SK-N-MC (cell line): ENCODE results near the gene SLCO3A1.

Source experiments
- DNase-seq: peaks from one replicate; pipeline ENCODE4 v3.0.0-alpha.2; 2011; ENCODE audit warnings: low read depth, low spot score
- H3K27ac ChIP-seq: fragments of 200-600 bp; sonication (generic); 2 replicates; pipeline ENCODE4 v1.5.1; 2016; ENCODE audit warnings: mixed run types
- H3K36me3 ChIP-seq: fragments of 200-600 bp; sonication (generic); 2 replicates; pipeline ENCODE4 v1.6.1; 2017; ENCODE audit warnings: antibody characterized with exemption, low read length, mixed read lengths; ENCODE audit not compliant: insufficient read depth
- H3K4me3 ChIP-seq: fragments of 200-600 bp; sonication (generic); 2 replicates; pipeline ENCODE4 v1.5.1; 2016
- H3K9ac ChIP-seq: fragments of 200-600 bp; sonication (generic); 2 replicates; pipeline ENCODE4 v1.8.0; 2017; ENCODE audit warnings: mixed run types, mixed read lengths; ENCODE audit not compliant: insufficient read length
- H3K9me3 ChIP-seq: fragments of 200-600 bp; sonication (generic); 2 replicates; pipeline ENCODE4 v1.6.1; 2017; ENCODE audit warnings: low read depth, mild to moderate bottlenecking, antibody characterized with exemption, low read length, moderate library complexity, mixed read lengths
- EZH2 ChIP-seq: fragments of 200-600 bp; sonication (generic); IDR thresholded peaks from one replicate; pipeline ENCODE4 v1.6.1; 2017; ENCODE audit warnings: antibody characterized with exemption
- FOXP2 ChIP-seq: optimal IDR thresholded peaks from 2 replicates; pipeline ENCODE3; 2011; ENCODE audit warnings: mild to moderate bottlenecking, moderate library complexity; ENCODE audit not compliant: insufficient read depth; ENCODE audit errors: extremely low read length, control extremely low read depth
- POLR2AphosphoS5 ChIP-seq: IDR thresholded peaks from 2 replicates; pipeline ENCODE4 v1.6.1; 2012; ENCODE audit warnings: mild to moderate bottlenecking, low read depth, low read length, borderline replicate concordance

Gene SLCO3A1

DNA sequence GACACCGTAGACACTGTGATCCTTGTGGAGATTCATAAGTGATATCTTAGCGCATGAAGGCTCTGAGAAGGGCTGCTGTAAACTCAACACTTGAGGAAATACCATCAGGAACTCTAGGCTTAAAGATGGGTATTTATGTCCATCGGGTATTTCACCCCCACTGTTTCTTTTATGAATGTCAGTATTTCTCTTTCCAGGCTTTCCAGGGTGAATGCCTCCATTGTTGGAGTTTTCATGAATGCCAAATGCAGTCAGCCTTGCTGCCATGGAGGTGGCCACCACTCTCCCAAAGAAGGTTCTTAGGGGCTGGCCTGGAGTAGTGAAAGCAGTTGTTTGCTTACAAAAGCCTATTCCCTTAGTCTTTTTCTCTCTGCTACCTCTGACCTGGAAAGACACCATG is 259.2 kb downstream of the SLCO3A1 start:
- TF ChIP-seq POLR2AphosphoS5 (no peak), FOXP2 (no peak), EZH2 (no peak)
- H3K4me3 ChIP-seq = no peak overlapping the region
- DNase-seq = no peak
- H3K27ac ChIP-seq = no peak overlapping the region
- no peaks in the 10 kb centered on the region for H3K9me3 ChIP-seq
- no peak overlapping the region for H3K9ac ChIP-seq
- no peaks in the 10 kb centered on the region for H3K36me3 ChIP-seq

DNA sequence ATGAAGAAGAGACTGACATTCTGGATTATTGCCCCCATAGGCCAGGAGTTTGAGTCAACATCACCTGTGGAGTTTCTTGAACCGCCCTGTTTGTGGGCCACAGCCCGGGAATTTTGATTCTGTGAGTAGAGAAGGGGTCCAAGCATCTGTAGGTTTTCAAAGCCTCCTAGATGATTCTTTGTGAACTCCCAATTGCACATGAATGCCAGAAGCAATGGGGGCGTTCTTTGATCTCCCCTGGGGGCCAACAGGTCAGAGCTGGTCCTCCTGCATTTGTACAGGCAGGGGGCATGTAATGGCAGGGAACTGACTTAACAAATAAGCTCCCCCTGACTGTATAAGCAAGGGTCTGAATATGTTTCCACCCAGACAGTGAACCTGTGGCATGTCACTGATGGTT is 260.3 kb downstream of the SLCO3A1 start:
- Histone ChIP-seq H3K4me3 (no peak overlapping the region), H3K27ac (no peak overlapping the region), H3K9ac (no peak overlapping the region), H3K36me3 (no peaks in the 10 kb centered on the region), H3K9me3 (no peaks in the 10 kb centered on the region)
- TF ChIP-seq FOXP2 (no peak), EZH2 (no peak), POLR2AphosphoS5 (no peak)
- no peak for DNase-seq

DNA sequence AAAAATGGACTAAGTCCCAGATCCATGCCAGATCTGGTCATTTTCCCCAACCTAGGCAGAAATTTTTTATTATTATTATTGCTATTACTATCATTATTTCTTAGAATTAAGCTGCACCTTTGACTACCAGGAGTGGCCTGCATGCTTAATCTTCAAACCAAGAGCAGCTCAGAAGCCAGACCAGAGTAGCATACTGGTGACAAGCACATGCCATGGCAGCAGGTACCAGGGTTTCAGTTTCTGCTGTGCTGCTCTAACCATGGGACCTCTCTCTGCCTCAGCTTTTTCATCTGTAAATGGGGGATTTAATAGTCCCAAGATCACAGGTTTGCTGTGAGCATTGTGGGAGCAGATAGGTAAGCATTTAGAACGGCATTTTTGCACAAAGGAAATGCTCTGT is 262.3 kb downstream of the SLCO3A1 start:
- TF ChIP-seq FOXP2 (no peak), EZH2 (no peak), POLR2AphosphoS5 (no peak)
- Histone ChIP-seq H3K4me3 (no peak overlapping the region), H3K36me3 (no peaks in the 10 kb centered on the region), H3K27ac (no peak overlapping the region), H3K9ac (no peak overlapping the region), H3K9me3 (no peaks in the 10 kb centered on the region)
- DNase-seq = no peak

DNA sequence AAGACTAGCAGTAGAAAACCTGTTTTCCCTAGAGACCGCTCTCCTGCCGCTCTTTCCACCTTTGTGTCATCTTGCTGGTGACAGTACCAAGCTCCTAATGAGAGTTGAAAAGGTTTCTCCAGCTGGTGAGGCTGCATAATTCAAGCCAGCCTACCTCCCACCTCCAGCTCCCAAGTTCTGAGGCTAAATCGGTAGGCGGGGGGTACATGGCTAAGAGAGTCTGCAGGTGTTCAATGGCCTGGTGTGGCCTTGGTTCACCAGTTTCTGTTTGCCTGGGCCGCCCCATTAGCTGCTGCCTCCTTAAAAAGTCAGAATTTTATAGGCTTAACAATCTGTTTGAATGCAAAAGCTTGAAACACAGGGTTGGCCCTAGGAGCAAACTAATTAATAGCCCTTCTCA is 262.8 kb downstream of the SLCO3A1 start:
- no peak overlapping the region for H3K4me3 ChIP-seq
- H3K36me3 ChIP-seq = no peaks in the 10 kb centered on the region
- no peaks in the 10 kb centered on the region for H3K9me3 ChIP-seq
- no peak for DNase-seq
- H3K9ac ChIP-seq = no peak overlapping the region
- H3K27ac ChIP-seq = no peak overlapping the region
- TF ChIP-seq POLR2AphosphoS5 (no peak), FOXP2 (no peak), EZH2 (no peak)

DNA sequence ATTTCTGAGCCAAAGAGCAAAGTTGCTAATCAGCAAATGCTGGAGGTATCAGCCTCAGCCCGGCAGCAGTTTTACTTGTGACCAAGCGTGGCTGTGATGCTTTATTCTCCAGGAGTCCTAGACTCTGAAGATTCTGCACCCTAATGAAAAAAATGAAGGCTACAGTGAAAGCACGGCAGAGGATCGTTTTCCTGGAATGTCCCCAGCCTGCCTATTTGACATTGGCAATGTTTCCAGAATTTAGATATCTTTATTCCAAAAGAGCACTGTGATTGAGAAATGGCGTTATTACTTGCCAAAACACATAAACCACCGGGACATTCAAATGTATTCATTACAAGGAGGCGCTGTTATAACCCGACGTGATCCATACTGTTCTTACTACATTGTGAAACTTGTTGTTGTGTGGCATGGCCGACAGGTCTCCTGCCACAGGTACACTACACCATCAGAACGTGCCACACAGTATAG is 263.8 kb downstream of the SLCO3A1 start:
- DNase-seq = no peak
- no peak overlapping the region for H3K9ac ChIP-seq
- H3K27ac ChIP-seq = no peak overlapping the region
- TF ChIP-seq POLR2AphosphoS5 (no peak), FOXP2 (no peak), EZH2 (no peak)
- no peaks in the 10 kb centered on the region for H3K9me3 ChIP-seq
- no peak overlapping the region for H3K4me3 ChIP-seq
- no peaks in the 10 kb centered on the region for H3K36me3 ChIP-seq

DNA sequence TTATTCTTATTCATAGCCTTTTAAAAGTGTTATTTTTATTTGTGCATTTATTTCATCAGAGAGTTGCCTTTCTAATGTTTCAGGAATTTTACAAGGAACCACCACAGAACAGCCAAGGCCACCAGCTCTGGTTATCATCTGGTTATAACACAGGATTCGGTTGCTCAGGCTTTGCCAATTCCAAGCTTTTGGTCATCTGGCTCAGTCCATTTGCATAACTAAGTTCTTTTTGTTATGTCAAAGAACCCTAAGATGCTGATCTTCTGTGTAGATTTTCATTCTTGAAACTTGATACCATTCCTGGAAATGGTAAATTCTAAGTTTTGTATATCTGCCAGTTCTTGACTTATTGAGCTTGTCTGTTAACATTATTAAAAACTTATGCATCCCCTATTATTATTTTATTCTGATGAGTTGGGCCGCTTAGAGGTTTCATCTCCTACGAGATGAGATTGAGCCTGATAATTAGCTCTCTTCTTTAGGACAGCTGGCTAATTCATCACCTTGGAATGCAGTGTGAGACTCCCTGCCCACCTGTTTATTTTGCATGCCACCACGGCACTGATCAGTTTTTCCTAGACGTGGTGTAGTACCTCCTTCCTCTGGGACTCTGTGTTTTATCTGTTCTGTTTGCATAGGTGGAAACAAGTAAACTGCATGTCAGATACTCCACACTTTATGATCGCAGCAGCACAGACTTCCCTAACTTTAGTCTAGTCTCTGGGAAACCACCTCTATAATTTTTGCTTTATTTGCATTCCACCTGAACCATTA is 264.8 kb downstream of the SLCO3A1 start:
- no peak overlapping the region for H3K9ac ChIP-seq
- H3K27ac ChIP-seq = no peak overlapping the region
- no peaks in the 10 kb centered on the region for H3K9me3 ChIP-seq
- no peak overlapping the region for H3K4me3 ChIP-seq
- H3K36me3 ChIP-seq = no peaks in the 10 kb centered on the region
- no peak for DNase-seq
- TF ChIP-seq POLR2AphosphoS5 (no peak), EZH2 (no peak), FOXP2 (no peak)

DNA sequence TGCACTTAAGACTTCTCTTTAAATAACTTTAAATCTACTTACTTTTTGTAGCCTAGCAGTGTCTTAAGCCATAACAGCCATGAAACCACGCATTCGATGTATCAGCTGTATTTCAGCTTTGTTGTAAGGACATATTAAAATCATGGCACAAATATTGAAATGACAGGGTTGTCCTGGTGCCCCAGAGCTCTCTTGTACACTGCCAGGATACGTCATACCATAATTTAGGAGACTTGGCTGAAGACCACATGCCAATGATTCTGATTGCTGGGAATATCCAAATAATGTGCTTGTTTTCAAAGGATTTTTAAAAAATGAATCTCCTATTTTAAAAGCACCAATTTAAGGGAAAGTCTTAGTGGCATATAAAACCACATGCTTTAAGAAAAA is 265.4 kb downstream of the SLCO3A1 start:
- H3K36me3 ChIP-seq = no peaks in the 10 kb centered on the region
- H3K9me3 ChIP-seq = no peaks in the 10 kb centered on the region
- no peak for DNase-seq
- H3K27ac ChIP-seq = no peak overlapping the region
- no peak overlapping the region for H3K9ac ChIP-seq
- TF ChIP-seq EZH2 (no peak), FOXP2 (no peak), POLR2AphosphoS5 (no peak)
- H3K4me3 ChIP-seq = no peak overlapping the region

DNA sequence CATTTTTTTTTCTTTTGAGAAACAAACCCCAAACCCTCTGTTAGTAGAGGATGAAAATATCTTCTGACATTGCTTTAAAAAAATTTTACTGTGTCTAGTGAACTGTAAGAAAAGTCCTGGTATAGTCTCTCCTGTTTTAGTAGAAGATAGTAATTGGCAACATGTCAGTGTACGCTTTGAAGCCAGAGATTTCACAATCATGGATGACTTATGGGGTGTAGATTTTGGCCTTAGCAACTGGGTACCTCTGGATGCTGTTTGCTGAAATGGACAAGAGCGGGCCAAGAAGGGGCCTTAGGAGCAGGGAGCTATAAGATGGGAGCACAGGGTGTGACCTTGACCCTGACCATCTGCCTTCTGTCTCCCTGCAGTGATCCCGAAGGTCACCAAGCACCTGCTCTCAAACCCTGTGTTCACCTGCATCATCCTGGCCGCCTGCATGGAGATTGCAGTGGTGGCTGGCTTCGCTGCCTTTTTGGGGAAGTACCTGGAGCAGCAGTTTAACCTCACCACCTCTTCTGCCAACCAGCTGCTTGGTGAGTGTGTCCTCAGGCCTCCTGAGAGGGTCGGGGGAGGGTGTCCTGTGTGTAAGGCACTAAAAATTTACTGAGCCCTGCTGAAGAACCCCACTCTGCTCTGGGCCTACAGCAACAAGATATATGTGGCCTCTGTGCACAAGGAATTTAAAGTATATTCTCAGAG is 266.7 kb downstream of the SLCO3A1 start:
- Histone ChIP-seq H3K9ac (no peak overlapping the region), H3K4me3 (no peak overlapping the region), H3K27ac (no peak overlapping the region), H3K36me3 (no peaks in the 10 kb centered on the region), H3K9me3 (no peaks in the 10 kb centered on the region)
- no peak for TF ChIP-seq POLR2AphosphoS5
- no peak for TF ChIP-seq EZH2
- no peak for TF ChIP-seq FOXP2
- DNase-seq = no peak

DNA sequence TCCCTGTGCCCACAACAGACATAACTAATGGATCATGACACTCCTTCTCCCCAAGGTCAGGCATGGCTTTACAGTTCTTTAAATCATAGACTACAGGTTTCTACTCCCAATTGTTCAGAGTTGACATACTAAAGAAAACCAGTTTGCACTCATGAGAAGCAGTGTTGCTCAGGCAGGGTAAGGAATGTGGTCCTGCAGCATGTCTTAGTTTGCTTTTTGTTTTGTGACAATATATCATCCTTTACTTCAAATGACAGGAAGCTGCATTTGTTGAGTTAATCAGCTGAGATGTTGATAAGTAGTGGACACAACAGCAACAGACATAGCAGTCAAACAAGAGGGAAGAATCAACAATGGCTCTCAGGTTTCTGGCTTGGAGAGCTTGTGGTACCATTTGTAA is 267.5 kb downstream of the SLCO3A1 start:
- Histone ChIP-seq H3K4me3 (no peak overlapping the region), H3K27ac (no peak overlapping the region), H3K9me3 (no peaks in the 10 kb centered on the region), H3K9ac (no peak overlapping the region), H3K36me3 (no peaks in the 10 kb centered on the region)
- DNase-seq = no peak
- TF ChIP-seq EZH2 (no peak), FOXP2 (no peak), POLR2AphosphoS5 (no peak)
